Liver (tissue), 9 donors: ENCODE data around the gene CCT5. TPM values are rescaled to one million over a fixed set of nuclear protein-coding genes. Genes with fewer than 3 reads are reported as not detected.

Experiments used
- DNase-seq: peaks from one replicate; pipeline ENCODE4 v3.0.0-alpha.2; 2017; ENCODE audit warnings: low spot score
- H3K27ac ChIP-seq, 2 donors: one replicate each; pipeline ENCODE4 v1.7.0; 2013; ENCODE audit warnings: inconsistent platforms in 2 of 2, low read length in 2 of 2, control low read depth in 1 of 2, low read depth in 1 of 2, mild to moderate bottlenecking in 1 of 2
- H3K27me3 ChIP-seq, 4 donors: one replicate each; pipeline versions ENCODE4 v1.6.1 to v1.7.0; 2013; ENCODE audit warnings: low read length in 3 of 4, inconsistent platforms in 1 of 4, mild to moderate bottlenecking in 1 of 4, moderate library complexity in 1 of 4; ENCODE audit not compliant: control insufficient read depth in 4 of 4, insufficient read depth in 4 of 4
- H3K36me3 ChIP-seq, 4 donors: one replicate each; pipeline versions ENCODE4 v1.6.1 to v1.7.0; 2013; ENCODE audit warnings: low read length in 3 of 4, mild to moderate bottlenecking in 3 of 4, low read depth in 1 of 4, moderate library complexity in 1 of 4; ENCODE audit not compliant: control insufficient read depth in 4 of 4, insufficient read depth in 3 of 4
- H3K4me1 ChIP-seq, 4 donors: one replicate each; pipeline versions ENCODE4 v1.6.1 to v1.7.0; 2013; ENCODE audit warnings: low read length in 3 of 4, mild to moderate bottlenecking in 3 of 4, moderate library complexity in 1 of 4; ENCODE audit not compliant: control insufficient read depth in 4 of 4, insufficient read depth in 4 of 4
- H3K4me3 ChIP-seq, 3 donors: one replicate each; pipeline versions ENCODE4 v1.6.1 to v1.7.0; 2013; ENCODE audit warnings: low read length in 3 of 3, control low read depth in 1 of 3, low read depth in 1 of 3, mild to moderate bottlenecking in 1 of 3
- H3K9ac ChIP-seq, 2 donors: one replicate each; pipeline ENCODE4 v1.7.0; 2013; ENCODE audit warnings: low read length in 2 of 2, mild to moderate bottlenecking in 2 of 2, moderate library complexity in 2 of 2, control low read depth in 1 of 2, low read depth in 1 of 2
- H3K9me3 ChIP-seq, 4 donors: one replicate each; pipeline versions ENCODE4 v1.6.1 to v1.7.0; 2013; ENCODE audit warnings: low read length in 3 of 4; ENCODE audit not compliant: control insufficient read depth in 4 of 4
- EGR1 ChIP-seq, 2 donors: IDR thresholded peaks; 2 replicates each; pipeline ENCODE4 v1.6.1; 2016 to 2018; ENCODE audit warnings: antibody characterized with exemption in 2 of 2, low read depth in 2 of 2
- FOXA1 ChIP-seq: IDR thresholded peaks from 2 replicates; pipeline ENCODE4 v1.6.1; 2016; ENCODE audit warnings: antibody characterized with exemption
- FOXA2 ChIP-seq: IDR thresholded peaks from 2 replicates; pipeline ENCODE4 v1.6.1; 2016; ENCODE audit warnings: antibody characterized with exemption
- GABPA ChIP-seq, 2 donors: IDR thresholded peaks in 1 of 2; conservative IDR thresholded peaks in 1 of 2; 2 replicates each; pipeline ENCODE4 v1.6.1; 2016; ENCODE audit warnings: antibody characterized with exemption in 2 of 2, mild to moderate bottlenecking in 1 of 2, moderate library complexity in 1 of 2
- HNF4A ChIP-seq, 2 donors: conservative IDR thresholded peaks; 2 replicates each; pipeline ENCODE4 v1.6.1; 2016; ENCODE audit warnings: antibody characterized with exemption in 2 of 2, mild to moderate bottlenecking in 2 of 2
- HNF4G ChIP-seq: IDR thresholded peaks from 2 replicates; pipeline ENCODE4 v1.6.1; 2016; ENCODE audit warnings: antibody characterized with exemption
- JUND ChIP-seq, 2 donors: IDR thresholded peaks; 2 replicates each; pipeline ENCODE4 v1.6.1; 2016; ENCODE audit warnings: antibody characterized with exemption in 2 of 2
- NR2F2 ChIP-seq: IDR thresholded peaks from 2 replicates; pipeline ENCODE4 v1.6.1; 2016; ENCODE audit warnings: antibody characterized with exemption
- RAD21 ChIP-seq, 2 donors: IDR thresholded peaks; 2 replicates each; pipeline ENCODE4 v1.6.1; 2016; ENCODE audit warnings: antibody characterized with exemption in 2 of 2, mild to moderate bottlenecking in 2 of 2
- RXRA ChIP-seq, 2 donors: IDR thresholded peaks; 2 replicates each; pipeline ENCODE4 v1.6.1; 2017 to 2018; ENCODE audit warnings: antibody characterized with exemption in 2 of 2, mild to moderate bottlenecking in 1 of 2
- SP1 ChIP-seq: IDR thresholded peaks from 2 replicates; pipeline ENCODE4 v1.6.1; 2018; ENCODE audit warnings: antibody characterized with exemption, mild to moderate bottlenecking
- TAF1 ChIP-seq: conservative IDR thresholded peaks from 2 replicates; pipeline ENCODE4 v1.6.1; 2016; ENCODE audit warnings: antibody characterized with exemption, mild to moderate bottlenecking
- YY1 ChIP-seq: IDR thresholded peaks from 2 replicates; pipeline ENCODE4 v1.6.1; 2016; ENCODE audit warnings: antibody characterized with exemption, mild to moderate bottlenecking
- WGBS: extraction: QIAGEN DNeasy Blood & Tissue Kit; methylation state at CpG from one replicate; pipeline ENCODE4 v1.1.7; 2013; 5-methylcytosine and 5-hydroxymethylcytosine counted together
- polyA plus RNA-seq, 2 donors: library from polyadenylated mRNA; stranded (reverse) in 1 of 2; unstranded in 1 of 2; fragments of 200-250 nt in 1 of 2; fragments of >200 nt in 1 of 2; fragmentation: Nextera tagmentation in 1 of 2; extraction: Ambion mirVana in 1 of 2; gene quantifications; one replicate each; pipeline versions ENCODE4 v1.2.1 to v1.2.3, GENCODE V29; 2013 to 2015
- total RNA-seq, 2 donors: library from RNA; depleted of rRNA; stranded (reverse); fragments of >200 nt; gene quantifications; one replicate each; pipeline ENCODE4 v1.2.3, GENCODE V29; 2014
- TF ChIP-seq, protein P1 (sequence below): IDR thresholded peaks from 2 replicates; pipeline ENCODE4 v1.6.1; 2016; ENCODE audit warnings: antibody characterized with exemption, mild to moderate bottlenecking
- TF ChIP-seq, protein P2 (sequence below): IDR thresholded peaks from 2 replicates; pipeline ENCODE4 v1.6.1; 2016; ENCODE audit warnings: antibody characterized with exemption
- TF ChIP-seq, protein P3 (sequence below): fragments of 150-350 bp; IDR thresholded peaks from 2 replicates; pipeline ENCODE4 v1.5.1; 2017; ENCODE audit warnings: improper control_type of control experiment, low read depth, low read length; ENCODE audit not compliant: missing input control
- TF ChIP-seq, protein P4 (sequence below): IDR thresholded peaks from 2 replicates; pipeline ENCODE4 v1.6.1; 2016; ENCODE audit warnings: antibody characterized with exemption
- TF ChIP-seq, protein P5 (sequence below): IDR thresholded peaks from 2 replicates; pipeline ENCODE4 v1.6.1; 2016; ENCODE audit warnings: antibody characterized with exemption
- donor health status: healthy.
- donor health status: healthy.
- donor health status: healthy.
- donor health status: healthy.
- donor health status: healthy.

Gene CCT5
- total and polyA plus RNA-seq, 4 donors: 68.4 to 157 (median 105) TPM

DNA sequence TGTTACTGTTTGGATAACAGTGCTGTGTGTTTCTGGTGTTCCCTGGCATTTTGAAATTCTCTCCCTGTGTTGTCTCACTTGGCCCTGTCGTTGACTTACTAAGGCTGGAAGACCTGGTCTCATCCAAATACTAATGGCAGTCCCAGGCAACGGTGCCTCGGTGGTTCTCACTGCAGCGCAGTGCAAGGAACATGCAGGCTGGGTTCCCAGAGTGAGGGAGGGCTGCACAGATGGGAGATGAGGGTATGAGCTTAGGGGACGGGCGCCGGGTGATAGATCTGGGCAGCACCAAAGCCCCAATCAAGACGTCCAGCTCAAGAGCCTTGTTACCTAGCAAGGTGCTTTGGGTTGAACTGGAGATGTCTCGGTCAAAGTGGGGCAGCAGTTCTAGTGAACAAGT lies 11.0 kb downstream of the CCT5 start (continued):
- TF ChIP-seq, protein P1, sequence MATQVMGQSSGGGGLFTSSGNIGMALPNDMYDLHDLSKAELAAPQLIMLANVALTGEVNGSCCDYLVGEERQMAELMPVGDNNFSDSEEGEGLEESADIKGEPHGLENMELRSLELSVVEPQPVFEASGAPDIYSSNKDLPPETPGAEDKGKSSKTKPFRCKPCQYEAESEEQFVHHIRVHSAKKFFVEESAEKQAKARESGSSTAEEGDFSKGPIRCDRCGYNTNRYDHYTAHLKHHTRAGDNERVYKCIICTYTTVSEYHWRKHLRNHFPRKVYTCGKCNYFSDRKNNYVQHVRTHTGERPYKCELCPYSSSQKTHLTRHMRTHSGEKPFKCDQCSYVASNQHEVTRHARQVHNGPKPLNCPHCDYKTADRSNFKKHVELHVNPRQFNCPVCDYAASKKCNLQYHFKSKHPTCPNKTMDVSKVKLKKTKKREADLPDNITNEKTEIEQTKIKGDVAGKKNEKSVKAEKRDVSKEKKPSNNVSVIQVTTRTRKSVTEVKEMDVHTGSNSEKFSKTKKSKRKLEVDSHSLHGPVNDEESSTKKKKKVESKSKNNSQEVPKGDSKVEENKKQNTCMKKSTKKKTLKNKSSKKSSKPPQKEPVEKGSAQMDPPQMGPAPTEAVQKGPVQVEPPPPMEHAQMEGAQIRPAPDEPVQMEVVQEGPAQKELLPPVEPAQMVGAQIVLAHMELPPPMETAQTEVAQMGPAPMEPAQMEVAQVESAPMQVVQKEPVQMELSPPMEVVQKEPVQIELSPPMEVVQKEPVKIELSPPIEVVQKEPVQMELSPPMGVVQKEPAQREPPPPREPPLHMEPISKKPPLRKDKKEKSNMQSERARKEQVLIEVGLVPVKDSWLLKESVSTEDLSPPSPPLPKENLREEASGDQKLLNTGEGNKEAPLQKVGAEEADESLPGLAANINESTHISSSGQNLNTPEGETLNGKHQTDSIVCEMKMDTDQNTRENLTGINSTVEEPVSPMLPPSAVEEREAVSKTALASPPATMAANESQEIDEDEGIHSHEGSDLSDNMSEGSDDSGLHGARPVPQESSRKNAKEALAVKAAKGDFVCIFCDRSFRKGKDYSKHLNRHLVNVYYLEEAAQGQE: no peak
- TF ChIP-seq FOXA2 (no peak), YY1 (no peak)
- TF ChIP-seq, protein P2, sequence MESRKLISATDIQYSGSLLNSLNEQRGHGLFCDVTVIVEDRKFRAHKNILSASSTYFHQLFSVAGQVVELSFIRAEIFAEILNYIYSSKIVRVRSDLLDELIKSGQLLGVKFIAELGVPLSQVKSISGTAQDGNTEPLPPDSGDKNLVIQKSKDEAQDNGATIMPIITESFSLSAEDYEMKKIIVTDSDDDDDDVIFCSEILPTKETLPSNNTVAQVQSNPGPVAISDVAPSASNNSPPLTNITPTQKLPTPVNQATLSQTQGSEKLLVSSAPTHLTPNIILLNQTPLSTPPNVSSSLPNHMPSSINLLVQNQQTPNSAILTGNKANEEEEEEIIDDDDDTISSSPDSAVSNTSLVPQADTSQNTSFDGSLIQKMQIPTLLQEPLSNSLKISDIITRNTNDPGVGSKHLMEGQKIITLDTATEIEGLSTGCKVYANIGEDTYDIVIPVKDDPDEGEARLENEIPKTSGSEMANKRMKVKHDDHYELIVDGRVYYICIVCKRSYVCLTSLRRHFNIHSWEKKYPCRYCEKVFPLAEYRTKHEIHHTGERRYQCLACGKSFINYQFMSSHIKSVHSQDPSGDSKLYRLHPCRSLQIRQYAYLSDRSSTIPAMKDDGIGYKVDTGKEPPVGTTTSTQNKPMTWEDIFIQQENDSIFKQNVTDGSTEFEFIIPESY: no peak

DNA sequence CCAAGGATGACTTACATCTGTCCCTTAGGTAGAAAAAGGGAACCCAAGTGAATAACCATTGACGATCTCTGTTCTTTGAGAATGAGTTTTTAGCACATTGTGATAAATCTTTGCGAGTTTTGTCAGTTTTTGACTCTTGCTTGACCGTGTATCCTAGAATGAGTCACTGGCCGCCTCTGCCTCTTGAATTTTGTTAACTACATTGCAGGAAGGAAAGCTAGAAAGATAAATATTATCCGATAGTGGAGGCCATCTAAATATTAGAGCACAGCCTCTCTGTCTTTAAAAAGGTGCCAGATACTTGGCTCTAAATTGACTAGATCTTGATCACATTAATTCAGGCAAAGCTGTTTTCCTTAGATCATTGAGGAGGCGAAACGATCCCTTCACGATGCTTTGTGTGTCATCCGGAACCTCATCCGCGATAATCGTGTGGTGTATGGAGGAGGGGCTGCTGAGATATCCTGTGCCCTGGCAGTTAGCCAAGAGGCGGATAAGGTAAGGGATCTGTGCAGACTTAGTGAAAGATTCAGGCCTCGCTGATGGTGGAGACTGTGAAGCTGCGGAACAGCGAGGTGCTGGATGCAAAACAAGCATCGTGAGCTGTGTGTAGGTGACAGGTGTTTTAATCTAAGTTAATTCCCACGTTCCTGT lies 12.2 kb downstream of the CCT5 start:
- Histone ChIP-seq H3K4me3 (no peak overlapping the region), H3K27me3 (no peaks in the 10 kb centered on the region), H3K9ac (no peak overlapping the region), H3K4me1 (peaks cover 0 to 25% (median 13%) of the 10 kb centered on the region in 4 donors), H3K27ac (no peak overlapping the region), H3K9me3 (no peaks in the 10 kb centered on the region), H3K36me3 (peaks cover 14 to 69% (median 59%) of the 10 kb centered on the region in 4 donors)
- TF ChIP-seq GABPA (IDR thresholded peaks at IDR 0.05 in 1 of 2, conservative IDR thresholded peaks at IDR 0.05 in 1 of 2): no peak
- TF ChIP-seq, protein P1: no peak
- no peak for TF ChIP-seq TAF1
- no peak for TF ChIP-seq HNF4G
- TF ChIP-seq, protein P3, sequence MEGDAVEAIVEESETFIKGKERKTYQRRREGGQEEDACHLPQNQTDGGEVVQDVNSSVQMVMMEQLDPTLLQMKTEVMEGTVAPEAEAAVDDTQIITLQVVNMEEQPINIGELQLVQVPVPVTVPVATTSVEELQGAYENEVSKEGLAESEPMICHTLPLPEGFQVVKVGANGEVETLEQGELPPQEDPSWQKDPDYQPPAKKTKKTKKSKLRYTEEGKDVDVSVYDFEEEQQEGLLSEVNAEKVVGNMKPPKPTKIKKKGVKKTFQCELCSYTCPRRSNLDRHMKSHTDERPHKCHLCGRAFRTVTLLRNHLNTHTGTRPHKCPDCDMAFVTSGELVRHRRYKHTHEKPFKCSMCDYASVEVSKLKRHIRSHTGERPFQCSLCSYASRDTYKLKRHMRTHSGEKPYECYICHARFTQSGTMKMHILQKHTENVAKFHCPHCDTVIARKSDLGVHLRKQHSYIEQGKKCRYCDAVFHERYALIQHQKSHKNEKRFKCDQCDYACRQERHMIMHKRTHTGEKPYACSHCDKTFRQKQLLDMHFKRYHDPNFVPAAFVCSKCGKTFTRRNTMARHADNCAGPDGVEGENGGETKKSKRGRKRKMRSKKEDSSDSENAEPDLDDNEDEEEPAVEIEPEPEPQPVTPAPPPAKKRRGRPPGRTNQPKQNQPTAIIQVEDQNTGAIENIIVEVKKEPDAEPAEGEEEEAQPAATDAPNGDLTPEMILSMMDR: no peak
- no peak for TF ChIP-seq SP1
- no peak for TF ChIP-seq JUND (IDR thresholded peaks at IDR 0.05)
- no peak for TF ChIP-seq FOXA1
- TF ChIP-seq HNF4A (conservative IDR thresholded peaks at IDR 0.05): no peak
- TF ChIP-seq RXRA (IDR thresholded peaks at IDR 0.05): no peak
- TF ChIP-seq EGR1 (IDR thresholded peaks at IDR 0.05; ENCODE audit: low read depth in 2 of 2): no peak
- TF ChIP-seq YY1: no peak
- TF ChIP-seq, protein P4, sequence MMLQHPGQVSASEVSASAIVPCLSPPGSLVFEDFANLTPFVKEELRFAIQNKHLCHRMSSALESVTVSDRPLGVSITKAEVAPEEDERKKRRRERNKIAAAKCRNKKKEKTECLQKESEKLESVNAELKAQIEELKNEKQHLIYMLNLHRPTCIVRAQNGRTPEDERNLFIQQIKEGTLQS: no peak
- TF ChIP-seq NR2F2: no peak
- TF ChIP-seq, protein P2: no peak
- TF ChIP-seq FOXA2: no peak
- no peak for TF ChIP-seq RAD21 (IDR thresholded peaks at IDR 0.05)
- TF ChIP-seq, protein P5, sequence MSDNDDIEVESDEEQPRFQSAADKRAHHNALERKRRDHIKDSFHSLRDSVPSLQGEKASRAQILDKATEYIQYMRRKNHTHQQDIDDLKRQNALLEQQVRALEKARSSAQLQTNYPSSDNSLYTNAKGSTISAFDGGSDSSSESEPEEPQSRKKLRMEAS: no peak
- 63% methylated on average over 18 of the region's 18 CpGs for WGBS
- DNase-seq: no peak
